H7 (cell line): ENCODE data around the gene ATP6V1G3. TPM values are rescaled to one million over a fixed set of nuclear protein-coding genes. Genes with fewer than 3 reads are reported as not detected.

Source experiments
- total RNA-seq: library from RNA; depleted of rRNA; stranded (reverse); fragments of >200 nt; shearing (Covaris generic); gene quantifications from 2 replicates; pipeline ENCODE4 v1.2.3, GENCODE V29; 2014; rRNA removed

Gene ATP6V1G3
- total RNA-seq, 1 experiment from 2014 or later = not detected

Other genes starting within 250 kb of the ATP6V1G3 start
- gene PTPRC, start 98.4 kb upstream of the ATP6V1G3 start, total RNA-seq = not detected in 2 replicates